HG03439 (cell line): ENCODE data around the gene TPI1.
"Not testable (repeated sequence)": the region's sequence is repeated elsewhere in the genome, so short reads cannot be mapped to it uniquely, and the experiment has no call there.

Experiments used
- ATAC-seq: cut with Tn5 transposase; IDR thresholded peaks from one replicate; pipeline ENCODE4 v1.9.1; 2021; ENCODE audit warnings: mild to moderate bottlenecking, moderate library complexity; ENCODE audit not compliant: unreplicated experiment

TPI1 gene

DNA sequence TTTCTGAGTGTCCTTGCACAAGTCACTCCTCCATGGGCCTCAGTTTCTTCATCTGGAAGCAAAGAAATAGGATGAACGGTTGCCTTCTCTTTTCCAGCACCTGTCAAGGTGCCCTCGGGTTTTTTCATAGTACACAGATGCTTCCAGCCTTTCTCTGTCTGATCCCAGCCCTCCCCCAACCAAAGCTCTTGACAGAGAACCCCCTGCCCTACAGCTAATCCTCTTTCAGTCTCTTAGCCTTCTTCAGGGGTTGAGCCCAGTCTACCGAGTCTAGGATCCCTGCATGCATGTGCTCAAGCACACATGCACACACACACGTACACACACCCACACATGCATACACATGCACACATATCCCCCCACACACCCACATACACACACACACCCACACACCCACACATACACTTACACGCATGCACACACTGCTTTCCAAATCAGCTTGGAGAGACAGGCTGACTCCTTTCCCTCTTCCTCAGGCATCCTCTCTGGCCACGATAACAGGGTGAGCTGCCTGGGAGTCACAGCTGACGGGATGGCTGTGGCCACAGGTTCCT, 20.9 kb upstream of the TPI1 start:
- no peak for ATAC-seq

DNA sequence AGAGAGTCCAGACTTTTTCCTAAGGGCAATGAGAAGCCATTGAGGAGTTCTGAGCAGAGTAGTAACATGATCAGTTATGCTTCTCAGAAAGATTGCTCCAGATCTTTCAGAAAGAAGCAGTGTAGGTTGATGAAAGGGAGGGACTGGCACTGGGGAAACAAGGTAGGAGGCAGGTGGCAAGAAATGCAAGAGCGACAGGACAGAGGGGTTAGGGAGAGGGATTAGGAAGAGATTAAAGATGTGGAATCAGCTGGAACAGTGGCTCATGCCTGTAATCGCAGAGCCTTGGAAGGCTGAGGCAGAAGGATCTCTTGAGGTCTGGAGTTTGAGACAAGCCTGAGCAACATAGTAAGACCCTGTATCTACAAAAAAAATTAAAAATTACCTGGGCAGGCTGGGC, 19.7 kb upstream of the TPI1 start:
- no peak for ATAC-seq

DNA sequence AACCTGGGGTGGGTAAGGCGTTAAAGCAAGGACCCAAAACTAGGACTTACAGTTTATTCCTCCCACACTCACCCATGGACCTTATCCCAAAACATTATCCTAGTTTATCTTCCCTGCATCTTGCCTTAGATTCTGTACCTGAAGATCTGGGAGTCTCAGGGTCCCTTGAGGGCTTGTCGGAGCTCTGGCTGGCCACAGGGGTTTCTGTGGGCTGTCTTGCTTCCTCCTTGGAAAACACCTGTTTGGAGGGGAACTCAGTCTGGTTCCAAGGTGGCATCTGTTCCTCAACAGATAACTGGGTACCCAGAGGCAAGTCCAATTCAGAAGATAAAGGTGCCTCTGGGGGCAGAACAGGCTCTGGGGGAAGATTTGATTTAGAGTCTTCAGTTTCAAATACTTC, 17.9 kb upstream of the TPI1 start:
- no peak for ATAC-seq

DNA sequence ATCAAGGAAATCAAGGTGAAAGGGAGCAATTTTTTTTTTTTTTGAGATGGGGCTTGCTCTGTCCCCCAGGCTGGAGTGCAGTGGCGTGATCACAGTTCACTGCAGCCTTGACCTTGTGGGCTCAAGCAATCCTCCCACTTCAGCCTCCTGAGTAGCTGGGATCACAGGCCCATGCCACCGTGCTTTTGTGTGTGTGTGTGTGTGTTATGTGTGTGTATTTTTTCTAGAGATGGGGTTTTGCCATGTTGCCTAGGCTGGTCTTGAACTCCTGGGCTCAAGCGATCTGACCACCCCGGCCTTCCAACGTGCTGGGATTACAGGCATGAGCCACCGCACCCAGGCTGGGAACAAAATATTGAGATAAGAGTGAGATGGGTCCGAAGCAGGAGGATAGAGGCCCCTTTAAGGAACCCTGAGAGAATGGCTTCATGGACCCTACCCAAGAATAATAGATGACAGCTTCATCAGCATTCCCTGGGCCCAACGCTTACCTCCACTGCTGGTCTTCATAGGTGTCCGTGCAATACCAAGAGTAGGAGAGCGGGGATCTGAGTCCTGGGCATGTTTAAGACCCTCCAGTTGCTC, 17.3 kb upstream of the TPI1 start:
- no peak for ATAC-seq

DNA sequence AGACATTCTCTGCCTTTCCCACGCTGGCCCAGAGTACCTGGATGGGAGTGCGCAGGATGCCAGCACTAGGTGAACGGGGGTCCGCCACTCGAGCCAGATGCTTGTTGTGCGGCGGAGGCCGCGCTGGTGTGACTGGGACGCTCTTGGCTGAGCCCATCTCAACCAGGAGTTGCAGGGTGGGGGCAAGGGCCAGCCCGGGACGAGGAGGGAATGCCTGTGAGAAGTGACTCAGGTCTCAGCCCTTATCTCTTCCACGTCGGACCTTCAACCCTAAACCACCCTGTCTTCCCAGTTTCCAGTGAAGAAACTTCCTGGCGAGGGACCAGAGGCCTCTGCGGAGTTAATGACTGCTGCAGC, 16.6 kb upstream of the TPI1 start:
- ATAC-seq = no peak

DNA sequence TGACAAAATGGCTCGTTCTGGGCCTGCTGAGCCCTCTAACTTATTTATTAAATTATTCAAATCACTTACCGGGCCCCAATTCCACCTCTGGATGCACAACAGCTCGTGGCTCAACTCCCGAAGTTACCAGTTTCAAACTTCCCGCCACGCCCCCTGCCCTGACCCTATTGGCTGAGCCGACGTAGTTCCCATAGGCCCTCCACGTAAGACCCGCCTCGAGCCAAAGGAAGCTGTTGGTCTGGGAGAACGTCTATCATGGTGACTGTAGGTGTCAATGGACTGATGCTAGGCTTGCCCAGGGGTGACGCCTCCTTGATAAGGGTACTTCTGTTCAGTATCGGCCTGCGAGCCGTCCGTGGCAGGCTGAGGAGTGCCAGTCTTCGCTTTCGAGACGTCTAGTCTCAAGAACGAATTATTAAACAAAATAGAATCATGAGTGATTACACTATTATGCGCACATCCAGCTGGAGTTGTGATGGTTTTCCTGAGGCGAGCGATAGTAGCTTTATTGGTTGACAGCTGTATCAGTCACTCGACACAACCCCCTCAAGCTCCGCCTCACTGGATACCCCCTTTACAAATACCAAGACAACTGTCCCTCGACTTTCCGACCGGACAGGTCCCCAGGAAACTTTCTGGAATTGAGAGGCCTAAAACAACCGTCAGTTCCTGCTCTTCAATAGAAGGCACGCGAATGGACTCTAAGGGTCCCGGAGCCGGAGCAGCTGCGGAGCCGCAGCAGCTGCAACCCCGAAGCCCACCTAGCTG, 16.0 kb upstream of the TPI1 start, which contains the start of gene CDCA3:
CDCA3 (minus strand) TSS at position 134 of the 768 bp plus-strand sequence. CDS start 334 bp downstream, outside the sequence.
- ATAC-seq = peak; percentile 59

DNA sequence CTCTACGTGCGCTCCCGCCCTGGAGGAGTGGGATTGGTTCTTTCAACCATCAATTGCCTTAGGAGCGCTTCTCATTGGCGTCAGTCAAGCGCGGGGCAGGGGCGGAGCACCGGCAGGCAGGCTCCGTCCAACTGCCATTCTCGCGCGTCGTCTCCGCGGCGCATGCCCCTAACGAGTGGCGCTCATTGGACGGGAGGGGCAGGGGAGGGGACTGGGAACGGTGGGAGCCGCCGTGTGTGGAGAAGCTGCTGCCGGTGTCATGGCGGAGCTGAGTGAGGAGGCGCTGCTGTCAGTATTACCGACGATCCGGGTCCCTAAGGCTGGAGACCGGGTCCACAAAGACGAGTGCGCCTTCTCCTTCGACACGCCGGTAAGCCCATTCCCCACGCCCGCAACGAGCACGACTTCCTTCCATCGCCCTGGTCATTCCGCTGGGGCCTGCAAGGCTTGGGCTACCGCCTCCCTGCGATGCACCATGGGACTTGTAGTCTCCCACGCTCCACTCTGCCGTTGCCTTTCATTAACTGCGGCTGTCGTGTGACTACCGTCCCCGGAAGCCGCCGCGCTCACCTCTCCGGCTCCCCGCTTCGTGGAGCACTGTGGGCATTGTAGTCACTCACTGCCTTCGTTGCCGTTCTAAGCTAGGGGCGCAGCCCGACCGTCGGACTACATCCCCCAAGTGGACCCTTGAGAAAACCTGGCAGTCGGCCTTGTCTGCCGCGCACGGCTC, 15.2 kb upstream of the TPI1 start, which contains the start of gene USP5:
USP5 (plus strand) TSS at position 230 of the 730 bp plus-strand sequence; CDS start at position 260, 30 bp downstream.
- peak; percentile 74 for ATAC-seq

DNA sequence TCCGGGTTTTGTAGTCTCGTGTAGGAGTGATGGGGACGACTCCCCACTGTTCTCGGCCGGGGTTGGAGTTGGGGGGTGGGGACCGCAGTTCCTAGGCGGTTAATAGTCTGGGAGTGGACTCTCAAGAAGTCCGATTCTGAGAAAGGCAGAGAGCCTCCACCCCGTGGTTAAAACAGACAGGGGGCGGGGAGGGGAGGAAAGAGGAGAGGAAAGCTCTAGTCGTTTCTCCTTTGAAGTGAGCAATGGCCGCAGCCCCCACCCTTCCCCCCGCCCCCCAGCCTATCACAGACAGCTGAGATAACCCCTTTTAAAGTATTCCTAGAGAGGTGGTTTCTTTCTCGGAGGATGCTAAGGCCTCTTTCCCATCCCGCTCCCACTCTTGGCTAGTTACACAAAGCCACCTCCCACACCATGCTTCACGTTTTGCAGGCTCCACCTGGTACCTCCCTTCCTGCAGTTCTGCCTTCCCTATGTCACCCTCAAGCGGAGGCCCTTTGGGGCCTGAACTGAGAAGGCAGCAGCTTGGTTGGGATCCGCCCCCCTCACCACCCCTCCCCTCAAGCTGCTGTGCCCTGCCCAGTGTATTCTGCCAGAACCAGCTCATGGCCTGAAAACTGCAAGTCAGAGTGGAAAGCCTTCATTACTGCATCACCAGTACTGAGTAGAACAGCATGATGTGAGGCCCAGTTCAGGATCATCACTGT, 14.5 kb upstream of the TPI1 start:
- ATAC-seq = no peak

DNA sequence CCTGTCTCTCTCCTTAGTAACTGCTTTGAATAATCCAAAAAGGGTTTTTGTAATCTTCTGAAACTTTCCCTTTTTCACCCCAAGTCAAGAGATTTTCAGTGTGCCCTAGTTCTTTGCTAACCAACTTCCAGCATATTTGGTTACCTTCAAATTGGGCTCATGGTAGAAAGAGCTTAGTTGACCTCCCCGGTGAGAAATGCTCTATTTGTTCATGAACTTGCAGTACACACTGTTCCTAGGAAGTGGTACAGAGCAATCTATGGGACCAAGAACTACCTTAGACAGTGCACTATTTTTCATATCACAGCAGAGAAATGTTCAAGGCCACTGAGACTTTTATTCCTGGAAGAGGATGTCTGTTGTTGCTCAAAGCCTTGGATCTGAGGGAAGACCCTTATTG, 13.7 kb upstream of the TPI1 start:
- no peak for ATAC-seq

DNA sequence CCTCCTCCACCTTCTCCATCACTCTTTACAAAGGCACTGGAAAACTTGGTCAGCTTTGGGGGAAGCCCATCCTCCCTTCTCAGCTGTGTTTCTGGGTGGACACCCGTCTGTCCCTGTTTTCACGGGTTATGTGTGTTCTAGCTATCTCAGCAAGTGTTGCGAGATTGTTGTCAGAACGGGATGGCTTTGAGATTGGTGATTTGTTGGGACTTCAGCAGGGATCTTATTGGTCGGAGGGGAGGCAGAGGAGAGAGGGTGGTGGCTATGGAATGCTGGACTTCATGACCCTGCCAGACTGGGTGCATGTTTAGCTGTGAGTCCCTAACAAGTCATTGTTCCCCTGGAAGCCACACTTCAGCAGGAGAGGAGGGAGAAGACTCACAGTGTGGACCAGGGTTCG, 13.3 kb upstream of the TPI1 start:
- ATAC-seq = no peak

DNA sequence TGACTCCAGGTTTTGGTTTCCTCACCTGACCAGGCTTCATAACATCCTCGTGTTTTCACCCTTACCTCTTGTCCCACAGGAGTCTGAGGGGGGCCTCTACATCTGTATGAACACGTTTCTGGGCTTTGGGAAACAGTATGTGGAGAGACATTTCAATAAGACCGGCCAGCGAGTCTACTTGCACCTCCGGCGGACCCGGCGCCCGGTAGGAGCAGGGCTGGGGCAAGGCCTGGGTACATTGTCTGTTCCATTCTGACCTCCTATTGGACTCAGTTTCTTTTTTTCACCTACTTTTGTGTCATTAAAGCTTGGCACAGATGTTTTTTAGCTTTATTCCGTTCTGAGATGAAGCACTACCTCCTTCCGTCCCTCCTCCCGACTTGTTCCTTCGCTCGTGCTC, 12.0 kb upstream of the TPI1 start:
- ATAC-seq = no peak

DNA sequence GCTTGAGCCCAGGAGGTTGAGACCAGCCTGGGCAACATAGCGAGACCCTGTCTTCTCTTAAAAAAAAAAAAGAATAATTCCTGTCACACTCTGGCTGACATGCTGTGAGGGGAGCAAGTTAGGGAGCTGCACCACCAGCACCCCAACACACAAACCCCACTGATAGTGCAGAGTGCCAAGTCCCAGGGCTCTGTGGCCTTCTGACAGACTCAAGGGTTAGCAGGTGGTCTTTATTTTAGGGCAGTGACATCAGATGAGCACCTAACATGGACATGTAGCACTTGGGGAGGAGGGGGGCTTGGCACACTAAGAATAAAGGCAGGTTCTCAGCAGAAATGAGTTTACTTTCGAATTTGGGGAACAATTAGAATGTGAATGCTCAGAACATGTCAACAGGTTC, 8.5 kb upstream of the TPI1 start:
- no peak for ATAC-seq

DNA sequence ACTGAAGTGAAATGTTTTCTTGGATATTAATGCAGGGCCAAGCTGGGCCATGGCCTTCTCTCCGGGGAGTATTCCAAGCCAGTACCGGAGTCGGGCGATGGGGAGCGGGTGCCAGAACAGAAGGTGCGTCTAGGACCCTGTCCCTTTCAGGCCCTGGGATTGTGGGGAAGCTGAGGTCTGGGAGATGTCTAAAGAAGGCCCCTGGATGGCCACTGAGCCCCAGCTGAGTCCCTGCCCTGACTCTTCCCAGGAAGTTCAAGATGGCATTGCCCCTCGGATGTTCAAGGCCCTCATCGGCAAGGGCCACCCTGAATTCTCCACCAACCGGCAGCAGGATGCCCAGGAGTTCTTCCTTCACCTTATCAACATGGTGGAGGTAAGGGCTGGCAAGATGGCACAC, 7.2 kb upstream of the TPI1 start:
- ATAC-seq = no peak

DNA sequence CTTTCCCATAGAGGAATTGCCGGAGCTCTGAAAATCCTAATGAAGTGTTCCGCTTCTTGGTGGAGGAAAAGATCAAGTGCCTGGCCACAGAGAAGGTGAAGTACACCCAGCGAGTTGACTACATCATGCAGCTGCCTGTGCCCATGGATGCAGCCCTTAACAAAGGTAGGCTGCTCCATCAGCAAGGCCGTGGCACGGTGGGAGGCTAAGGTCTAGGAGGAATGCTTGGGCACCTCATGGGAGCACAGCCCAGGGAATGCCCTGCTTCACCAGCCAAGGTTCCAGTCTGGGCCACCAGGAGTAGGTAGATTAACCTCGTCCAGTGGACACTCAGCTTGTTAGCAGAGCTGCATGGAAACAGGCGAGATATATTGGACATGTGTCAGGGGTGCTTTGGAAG, 6.4 kb upstream of the TPI1 start:
- ATAC-seq = no peak

DNA sequence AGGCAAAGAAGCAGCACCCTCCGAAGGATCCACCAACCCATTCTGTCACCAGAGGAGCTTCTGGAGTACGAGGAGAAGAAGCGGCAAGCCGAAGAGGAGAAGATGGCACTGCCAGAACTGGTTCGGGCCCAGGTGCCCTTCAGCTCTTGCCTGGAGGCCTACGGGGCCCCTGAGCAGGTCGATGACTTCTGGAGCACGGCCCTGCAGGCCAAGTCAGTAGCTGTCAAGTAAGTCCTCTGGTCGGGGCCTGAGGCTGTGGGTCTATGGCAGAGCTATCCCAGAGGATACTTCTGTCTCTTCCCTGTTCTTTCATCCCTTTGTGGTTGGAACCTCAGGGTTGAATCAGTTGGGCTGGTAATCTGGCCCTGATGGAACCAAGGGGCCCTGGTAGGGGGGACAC, 5.9 kb upstream of the TPI1 start:
- no peak for ATAC-seq

DNA sequence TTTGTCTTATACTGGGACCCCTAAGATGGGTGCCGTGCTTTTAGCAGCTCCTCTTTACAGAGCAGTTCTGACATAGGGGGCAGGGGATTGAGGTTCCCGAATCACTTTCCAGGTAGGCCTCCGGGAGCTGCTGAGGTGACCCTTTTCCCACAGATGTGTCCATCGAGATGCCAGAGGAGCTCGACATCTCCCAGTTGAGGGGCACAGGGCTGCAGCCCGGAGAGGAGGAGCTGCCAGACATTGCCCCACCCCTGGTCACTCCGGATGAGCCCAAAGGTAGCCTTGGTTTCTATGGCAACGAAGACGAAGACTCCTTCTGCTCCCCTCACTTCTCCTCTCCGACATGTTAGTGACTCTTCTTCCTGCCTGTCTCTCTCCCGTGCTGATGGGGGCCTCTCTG, 4.3 kb upstream of the TPI1 start:
- no peak for ATAC-seq

DNA sequence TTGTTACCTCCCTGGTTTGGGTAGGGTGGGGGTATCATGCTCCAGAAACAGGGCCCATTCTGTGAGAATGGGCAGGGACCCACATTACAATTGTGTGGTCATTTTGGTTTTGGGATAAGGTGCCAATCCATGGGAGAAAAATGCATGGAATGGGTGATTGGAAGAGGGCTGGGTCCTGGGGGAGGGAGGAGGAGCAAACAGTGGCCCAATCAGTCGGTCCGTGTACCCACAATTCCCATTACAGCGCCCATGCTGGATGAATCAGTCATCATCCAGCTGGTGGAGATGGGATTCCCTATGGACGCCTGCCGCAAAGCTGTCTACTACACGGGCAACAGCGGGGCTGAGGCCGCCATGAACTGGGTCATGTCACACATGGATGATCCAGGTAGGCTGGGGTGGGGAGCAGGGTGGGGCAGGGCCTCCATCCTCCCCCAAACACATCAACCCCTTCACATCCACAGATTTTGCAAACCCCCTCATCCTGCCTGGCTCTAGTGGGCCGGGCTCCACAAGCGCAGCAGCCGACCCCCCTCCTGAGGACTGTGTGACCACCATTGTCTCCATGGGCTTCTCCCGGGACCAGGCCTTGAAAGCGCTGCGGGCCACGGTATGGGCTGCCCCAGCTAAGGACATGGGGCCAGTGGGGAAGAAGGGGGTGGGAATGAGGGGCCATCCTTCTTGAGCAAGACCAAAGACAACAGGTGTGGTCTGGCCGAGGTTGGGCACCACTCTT, 3.6 kb upstream of the TPI1 start:
- ATAC-seq = no peak

DNA sequence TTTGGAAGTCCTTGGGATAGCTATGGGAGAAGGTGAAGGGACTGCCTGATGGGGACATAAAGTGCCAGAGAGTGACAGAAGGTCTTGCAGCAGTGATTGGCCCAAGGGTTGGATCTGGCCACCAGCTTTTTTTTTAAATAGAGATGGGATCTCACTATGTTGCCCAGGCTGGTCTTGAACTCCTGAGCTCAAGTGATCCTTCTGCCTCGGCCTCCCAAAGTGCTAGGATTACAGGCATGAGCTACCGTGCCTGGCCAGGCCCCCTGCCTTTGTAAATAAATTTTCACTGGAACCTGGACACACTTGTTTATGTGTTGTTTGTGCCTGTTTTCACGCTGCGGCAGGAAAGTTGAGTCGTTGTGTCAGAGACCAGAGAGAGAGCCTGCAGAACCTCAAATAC, 2.0 kb upstream of the TPI1 start:
- not testable (repeated sequence) for ATAC-seq

DNA sequence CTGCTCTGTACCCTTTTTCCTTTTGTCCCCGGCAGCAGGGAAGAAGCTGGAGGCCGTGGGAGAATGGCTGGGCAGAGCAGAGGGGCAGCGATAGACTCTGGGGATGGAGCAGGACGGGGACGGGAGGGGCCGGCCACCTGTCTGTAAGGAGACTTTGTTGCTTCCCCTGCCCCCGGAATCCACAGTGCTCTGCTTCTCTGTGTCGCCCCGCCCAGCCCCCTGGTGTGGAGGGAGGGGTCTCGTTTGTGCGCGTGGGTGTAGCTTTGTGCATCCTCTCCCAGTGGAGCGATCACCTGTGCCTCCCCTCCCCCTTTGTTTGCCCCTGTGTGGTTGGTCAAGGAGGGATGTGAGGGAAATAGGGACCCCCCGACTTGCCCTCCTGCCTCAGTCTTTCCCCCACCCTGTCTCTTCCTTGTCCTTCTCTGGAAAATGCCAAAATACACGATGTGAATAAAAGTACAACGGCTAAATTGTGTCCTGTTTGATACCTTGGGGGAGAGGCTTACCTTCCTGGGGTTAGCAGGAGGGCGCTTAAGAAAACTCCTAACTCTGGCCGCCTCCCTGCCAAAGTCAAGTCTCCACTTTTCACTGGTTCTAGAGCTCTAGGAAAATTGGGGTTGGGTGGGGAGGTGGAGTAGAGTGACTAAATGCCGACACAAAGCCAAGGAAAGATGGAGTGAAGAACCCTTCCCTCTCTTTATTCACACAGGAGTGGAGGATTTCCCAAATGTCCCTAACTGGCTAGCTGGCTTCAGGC, 990 bp upstream of the TPI1 start:
- ATAC-seq = no peak

DNA sequence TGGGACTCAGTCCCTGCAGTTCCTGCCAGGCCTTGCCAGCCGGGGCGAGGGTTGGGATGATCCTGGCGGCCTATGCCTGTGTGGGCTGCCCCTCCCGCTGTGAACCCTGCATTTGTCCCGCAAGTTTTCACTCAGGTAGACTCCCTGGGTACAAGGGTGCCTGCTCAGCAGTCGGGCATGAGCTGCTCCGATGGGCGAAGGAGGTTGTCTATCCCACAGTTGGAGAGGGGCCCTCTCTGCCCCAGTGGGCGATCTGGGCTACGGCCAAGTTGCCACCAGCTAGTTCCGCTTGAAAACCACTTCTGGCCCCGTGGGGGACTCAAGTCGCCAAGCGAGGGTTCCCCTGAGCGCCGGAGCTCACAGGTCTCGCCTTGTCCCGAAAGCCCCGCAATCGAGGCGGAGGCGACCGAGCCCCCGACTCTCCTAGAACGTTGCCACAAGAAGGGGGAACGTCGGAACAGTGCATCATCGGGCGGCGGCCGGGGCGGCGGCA, 365 bp upstream of the TPI1 start:
- no peak for ATAC-seq
